Stomach (tissue), 4 donors: ENCODE results near the gene NEDD4L.

Experiments used
- CTCF ChIP-seq, 7 experiments: fragments of 450-650 bp in 4 of 7; fragments of 200-600 bp in 3 of 7; sonication (generic) in 3 of 7; IDR thresholded peaks; one replicate each; pipeline ENCODE4 v1.5.1; 2016 to 2019; ENCODE audit warnings: antibody characterized with exemption in 7 of 7, control low read depth in 2 of 7, mild to moderate bottlenecking in 1 of 7
- EP300 ChIP-seq: sonication (generic); formaldehyde crosslinking; IDR thresholded peaks from one replicate; pipeline ENCODE4 v1.6.1; 2017; ENCODE audit warnings: antibody characterized with exemption
- POLR2A ChIP-seq, 4 donors: fragments of 450-650 bp; IDR thresholded peaks; one replicate each; pipeline ENCODE4 v1.6.1; 2016; ENCODE audit warnings: antibody characterized with exemption in 4 of 4, control low read depth in 2 of 4, mild to moderate bottlenecking in 1 of 4, moderate library complexity in 1 of 4

GRCh38 chr18:58015065-58015780 lies 28.8 kb upstream of the NEDD4L start:
- TF ChIP-seq POLR2A (IDR thresholded peaks at IDR 0.05) (no peak), CTCF (IDR thresholded peaks at IDR 0.05) (no peak), EP300 (no peak)
